Nucleus accumbens (tissue), 56 donors: ENCODE measurements around the gene CSMD2.

Source experiments
- DNase-seq, 56 donors: peaks; one replicate each; lab custom pipeline; 2025; lab: John Stamatoyannopoulos, UW

The CSMD2 gene

GRCh38 chr1:33972676-33973395 is 192.2 kb downstream of the CSMD2 start:
- peak in 49 of 56 donors; percentile 9 to 78 (median 50) for DNase-seq

GRCh38 chr1:33971913-33972312 is 193.1 kb downstream of the CSMD2 start:
- DNase-seq = peak in 1 of 56 donors; percentile 16

- peak in 15 of 56 donors; percentile 10 to 41 (median 18) for DNase-seq
These were observed 193.9 kb downstream of the CSMD2 start for GRCh38 chr1:33971018-33971710.

GRCh38 chr1:33970148-33970825 is 194.7 kb downstream of the CSMD2 start:
- DNase-seq = no peak

- no peak for DNase-seq
These were observed 198.5 kb downstream of the CSMD2 start for GRCh38 chr1:33966346-33967141.

- no peak for DNase-seq
These were observed 199.9 kb downstream of the CSMD2 start for GRCh38 chr1:33965086-33965485.

GRCh38 chr1:33962061-33962460 is 203.0 kb downstream of the CSMD2 start:
- no peak for DNase-seq

GRCh38 chr1:33960188-33960895 is 204.7 kb downstream of the CSMD2 start:
- DNase-seq = peak in 14 of 56 donors; percentile 11 to 54 (median 30)

- peak in 40 of 56 donors; percentile 5 to 85 (median 45) for DNase-seq
These were observed 207.2 kb downstream of the CSMD2 start for GRCh38 chr1:33957854-33958253.

GRCh38 chr1:33955096-33955495 is 209.9 kb downstream of the CSMD2 start:
- peak in 20 of 56 donors; percentile 5 to 65 (median 20) for DNase-seq

- DNase-seq = no peak
These were observed 215.5 kb downstream of the CSMD2 start for GRCh38 chr1:33949570-33949969.

GRCh38 chr1:33948291-33948690 is 216.7 kb downstream of the CSMD2 start:
- DNase-seq = no peak

GRCh38 chr1:33946836-33947235 is 218.2 kb downstream of the CSMD2 start:
- DNase-seq = no peak

- DNase-seq = no peak
These were observed 220.2 kb downstream of the CSMD2 start for GRCh38 chr1:33944846-33945245.

- DNase-seq = no peak
These were observed 221.1 kb downstream of the CSMD2 start for GRCh38 chr1:33943978-33944377.

- no peak for DNase-seq
These were observed 232.2 kb downstream of the CSMD2 start for GRCh38 chr1:33932871-33933270.

GRCh38 chr1:33931111-33931475 is 233.9 kb downstream of the CSMD2 start:
- DNase-seq = no peak

- peak in 1 of 56 donors; percentile 17 for DNase-seq
These were observed 234.5 kb downstream of the CSMD2 start for GRCh38 chr1:33930346-33931110.

- no peak for DNase-seq
These were observed 236.8 kb downstream of the CSMD2 start for GRCh38 chr1:33928251-33928650.
